Measurements from ENCODE around the gene ACMSD.
A peak's percentile ranks its signal among the peaks of the same experiment; 100 is the strongest.

ACMSD gene

DNA sequence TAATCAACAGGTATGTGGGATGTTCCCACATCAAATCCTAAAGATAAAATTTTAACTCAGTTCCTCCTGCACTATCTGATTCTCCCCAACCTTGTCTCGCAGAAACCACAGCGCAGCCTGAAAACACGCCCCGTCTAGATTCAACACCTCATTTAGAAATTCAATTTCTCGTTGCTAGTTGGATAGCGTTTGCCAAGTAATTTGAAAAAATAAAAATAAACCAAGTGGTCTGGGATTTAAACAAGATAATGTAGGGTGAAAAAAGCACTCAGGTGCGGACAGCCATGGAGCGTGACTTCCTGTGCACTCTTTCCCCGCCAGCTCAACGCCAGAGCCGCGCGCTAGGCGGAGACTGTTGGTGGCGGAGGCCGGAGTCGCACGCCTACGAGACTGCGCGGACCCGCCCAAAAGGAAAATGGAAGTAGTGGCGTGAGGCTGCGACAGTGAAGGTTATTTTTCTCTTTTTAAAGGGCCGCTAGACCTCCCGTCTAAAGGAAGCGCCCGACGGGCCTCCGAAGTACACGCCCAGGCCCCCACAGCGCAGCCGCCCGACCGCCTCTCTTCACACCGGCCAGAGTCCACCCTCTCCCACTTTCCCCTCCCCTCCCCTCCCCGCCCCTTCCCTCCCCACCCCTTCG lies 79.6 kb downstream of the ACMSD start:
- TF ChIP-seq, protein P1, sequence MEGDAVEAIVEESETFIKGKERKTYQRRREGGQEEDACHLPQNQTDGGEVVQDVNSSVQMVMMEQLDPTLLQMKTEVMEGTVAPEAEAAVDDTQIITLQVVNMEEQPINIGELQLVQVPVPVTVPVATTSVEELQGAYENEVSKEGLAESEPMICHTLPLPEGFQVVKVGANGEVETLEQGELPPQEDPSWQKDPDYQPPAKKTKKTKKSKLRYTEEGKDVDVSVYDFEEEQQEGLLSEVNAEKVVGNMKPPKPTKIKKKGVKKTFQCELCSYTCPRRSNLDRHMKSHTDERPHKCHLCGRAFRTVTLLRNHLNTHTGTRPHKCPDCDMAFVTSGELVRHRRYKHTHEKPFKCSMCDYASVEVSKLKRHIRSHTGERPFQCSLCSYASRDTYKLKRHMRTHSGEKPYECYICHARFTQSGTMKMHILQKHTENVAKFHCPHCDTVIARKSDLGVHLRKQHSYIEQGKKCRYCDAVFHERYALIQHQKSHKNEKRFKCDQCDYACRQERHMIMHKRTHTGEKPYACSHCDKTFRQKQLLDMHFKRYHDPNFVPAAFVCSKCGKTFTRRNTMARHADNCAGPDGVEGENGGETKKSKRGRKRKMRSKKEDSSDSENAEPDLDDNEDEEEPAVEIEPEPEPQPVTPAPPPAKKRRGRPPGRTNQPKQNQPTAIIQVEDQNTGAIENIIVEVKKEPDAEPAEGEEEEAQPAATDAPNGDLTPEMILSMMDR (IDR thresholded peaks at IDR 0.05; ENCODE audit: low read depth, low read length) = peak; percentile 32
- no peak for DNase-seq (ENCODE audit: extremely low read depth, low read depth)

DNA sequence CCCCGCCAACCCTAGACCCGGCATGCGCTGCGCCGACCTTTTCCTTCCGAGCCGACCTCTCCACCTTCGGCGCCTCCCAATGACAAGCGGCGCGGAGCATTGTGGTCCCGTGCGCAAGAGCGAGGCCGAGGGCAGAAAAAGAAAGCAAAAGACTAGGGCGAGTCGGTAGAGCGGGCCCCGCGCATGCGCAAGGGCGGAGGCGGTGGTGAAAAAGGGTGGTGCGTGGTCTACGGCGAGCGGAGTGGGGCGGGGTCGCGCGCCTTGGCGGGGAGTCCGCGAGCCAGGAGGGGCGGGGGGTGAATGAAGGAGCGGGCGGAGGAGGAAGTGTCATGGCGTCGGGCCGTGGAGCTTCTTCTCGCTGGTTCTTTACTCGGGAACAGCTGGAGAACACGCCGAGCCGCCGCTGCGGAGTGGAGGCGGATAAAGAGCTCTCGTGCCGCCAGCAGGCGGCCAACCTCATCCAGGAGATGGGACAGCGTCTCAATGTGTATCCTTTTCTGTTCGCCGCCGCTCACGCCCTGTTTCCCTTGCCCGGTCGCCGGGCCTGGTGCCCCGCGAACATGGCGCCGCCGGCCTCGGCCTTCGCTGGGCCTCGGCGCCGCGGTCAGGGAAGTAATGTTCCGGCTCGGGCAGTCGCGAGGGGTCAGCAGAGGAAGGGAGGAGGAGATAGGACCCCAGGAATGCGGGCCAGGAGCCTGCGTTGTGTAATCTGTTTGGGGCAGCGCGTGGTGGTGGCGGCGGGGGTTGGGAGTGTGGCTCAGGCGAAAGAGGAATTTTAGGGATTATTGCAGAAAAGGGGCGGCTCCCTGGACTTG lies 80.3 kb downstream of the ACMSD start, which contains the start of gene CCNT2:
TSS of gene CCNT2 (plus strand) at position 297 of the 815 bp plus-strand sequence. CDS start at position 330, 33 bp downstream.
- peak; percentile 98 for DNase-seq (ENCODE audit: extremely low read depth, low read depth)
- TF ChIP-seq, protein P1 (IDR thresholded peaks at IDR 0.05; ENCODE audit: low read depth, low read length) = no peak

DNA sequence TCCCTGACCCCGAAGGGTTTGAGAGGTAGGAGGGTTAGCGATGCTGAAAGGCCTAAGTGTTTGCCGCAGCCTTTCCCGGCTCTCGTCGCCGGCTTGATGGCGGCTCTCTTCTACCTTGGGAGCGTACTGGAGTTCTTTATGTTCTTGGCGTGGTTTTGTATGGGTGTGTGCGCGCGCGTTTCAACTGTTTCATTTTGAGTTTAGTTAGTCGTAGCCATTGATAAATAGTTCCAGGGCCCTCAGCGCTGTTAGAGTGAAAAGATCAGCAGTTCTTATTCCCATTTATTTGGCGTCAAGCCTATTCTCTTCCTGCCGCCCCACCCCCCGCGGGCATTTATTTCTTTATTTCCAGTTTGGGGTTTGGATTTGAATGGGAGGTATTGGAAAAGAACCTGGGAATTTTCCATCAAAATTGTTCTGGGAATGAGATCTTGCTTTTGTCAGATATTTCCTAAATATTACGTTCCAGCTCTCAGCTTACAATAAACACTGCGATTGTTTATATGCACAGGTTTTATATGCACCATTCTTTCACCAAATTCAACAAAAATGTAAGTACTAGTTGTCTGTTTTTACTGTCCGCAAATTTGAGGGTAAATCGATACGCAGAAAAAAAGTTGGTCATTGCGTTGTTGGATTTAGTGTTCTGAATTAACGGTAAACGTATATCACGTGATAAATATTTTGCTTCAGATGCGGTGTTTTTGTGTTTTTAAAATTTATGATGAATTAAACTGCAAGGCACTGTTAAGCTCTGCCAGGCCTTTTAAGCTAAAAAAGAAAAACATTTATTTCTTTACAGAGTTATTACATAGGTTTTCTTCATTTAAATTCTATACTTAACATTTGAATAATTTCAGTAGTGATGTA lies 81.2 kb downstream of the ACMSD start:
- DNase-seq (ENCODE audit: extremely low read depth, low read depth) = no peak

DNA sequence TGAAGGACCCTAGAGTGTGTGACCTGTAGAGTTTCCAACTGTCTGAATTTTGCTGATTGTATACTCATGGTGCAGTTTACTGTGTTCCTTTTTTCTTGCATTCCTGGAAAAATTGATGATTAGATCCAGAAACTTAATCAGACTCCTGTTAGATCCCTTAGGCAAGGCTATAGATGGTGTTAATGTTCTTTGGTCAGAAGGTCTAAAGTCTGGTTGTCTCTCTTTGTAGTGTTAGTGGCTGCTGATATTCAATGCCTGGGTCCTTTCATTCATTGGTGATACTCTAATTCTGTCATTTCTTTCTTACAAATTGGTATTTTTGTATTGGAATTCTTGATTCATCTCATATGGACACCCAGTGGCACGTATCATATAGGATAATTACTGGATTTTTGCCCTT lies 86.5 kb downstream of the ACMSD start:
- no peak for DNase-seq (ENCODE audit: extremely low read depth, low read depth)
- TF ChIP-seq, protein P1 (IDR thresholded peaks at IDR 0.05; ENCODE audit: low read depth, low read length) = no peak

More for the DNA sequence above, 81.2 kb downstream of the ACMSD start:
- TF ChIP-seq, protein P1 (IDR thresholded peaks at IDR 0.05; ENCODE audit: low read depth, low read length) = no peak

DNA sequence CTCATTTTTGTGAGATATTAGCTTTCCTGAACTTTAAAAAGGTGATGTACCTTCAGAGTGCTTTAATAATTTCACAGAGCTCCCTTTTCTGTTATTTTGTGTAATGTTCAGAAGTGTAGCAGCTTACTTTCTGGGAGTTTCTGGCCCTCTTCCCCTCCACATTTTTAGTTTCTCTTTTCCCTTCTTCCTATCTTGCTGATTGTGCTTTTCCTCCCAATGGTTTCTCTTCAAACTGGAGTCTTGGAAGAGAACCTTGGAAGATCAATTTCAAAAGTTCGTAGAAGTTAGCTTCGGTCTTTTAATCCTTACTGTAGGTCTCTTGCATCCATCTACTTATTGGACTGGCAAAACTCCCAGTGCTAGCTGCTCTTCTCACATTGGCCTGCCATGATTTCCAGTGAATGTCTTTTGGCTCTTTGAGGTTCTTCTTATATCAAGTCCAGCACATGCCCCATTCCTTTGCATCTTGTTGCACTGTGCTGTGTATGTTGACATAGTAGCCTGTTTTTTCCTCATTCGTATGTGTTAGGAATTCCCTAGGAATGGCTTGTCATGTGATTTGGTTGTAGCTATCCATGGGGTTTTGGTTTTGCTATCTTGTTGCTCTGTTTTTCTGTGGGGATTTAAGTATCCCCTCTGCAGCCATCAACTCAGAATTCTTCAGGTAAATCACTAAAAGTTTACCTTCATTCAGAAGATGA lies 88.0 kb downstream of the ACMSD start:
- TF ChIP-seq, protein P1 (IDR thresholded peaks at IDR 0.05; ENCODE audit: low read depth, low read length) = no peak
- DNase-seq (ENCODE audit: extremely low read depth, low read depth) = no peak

DNA sequence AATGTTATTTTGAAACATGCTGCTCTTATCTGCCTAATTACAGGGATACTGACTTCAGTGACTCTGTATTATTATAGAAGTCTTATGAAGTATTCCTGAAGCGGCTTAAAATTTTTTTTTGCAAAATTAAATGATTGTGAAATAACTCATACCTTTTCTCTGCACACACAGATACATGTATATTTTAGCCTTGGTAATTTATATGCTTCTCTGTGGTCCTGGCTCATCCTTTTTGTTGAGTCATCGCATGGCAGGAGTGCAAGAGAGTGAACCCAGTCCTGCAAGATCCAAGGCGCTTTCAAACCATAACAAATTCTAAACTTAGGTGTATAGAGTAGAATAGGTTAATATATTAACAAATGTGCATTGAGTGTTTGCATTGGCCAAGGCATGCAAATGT lies 88.8 kb downstream of the ACMSD start:
- TF ChIP-seq, protein P1 (IDR thresholded peaks at IDR 0.05; ENCODE audit: low read depth, low read length) = no peak

More for the DNA sequence above, 88.8 kb downstream of the ACMSD start:
- DNase-seq (ENCODE audit: extremely low read depth, low read depth) = no peak

Measured in AG09319 (cell line).